Gastroesophageal sphincter (tissue), 3 donors: Measurements from ENCODE around the gene CD9.

Experiments
- POLR2A ChIP-seq, 2 donors: fragments of 450-650 bp; IDR thresholded peaks; one replicate each; pipeline ENCODE4 v1.6.1; 2017; ENCODE audit warnings: antibody characterized with exemption in 2 of 2, mild to moderate bottlenecking in 2 of 2, moderate library complexity in 1 of 2
- POLR2AphosphoS5 ChIP-seq: sonication (generic); formaldehyde crosslinking; IDR thresholded peaks from one replicate; pipeline ENCODE4 v1.6.1; 2017; ENCODE audit warnings: antibody characterized with exemption
- TF ChIP-seq, protein P1 (sequence below), 4 experiments: fragments of 200-600 bp in 2 of 4; fragments of 450-650 bp in 2 of 4; sonication (generic) in 1 of 4; IDR thresholded peaks; one replicate each; pipeline ENCODE4 v1.5.1; 2017 to 2019; ENCODE audit warnings: antibody characterized with exemption in 4 of 4, mild to moderate bottlenecking in 2 of 4, moderate library complexity in 2 of 4

DNA sequence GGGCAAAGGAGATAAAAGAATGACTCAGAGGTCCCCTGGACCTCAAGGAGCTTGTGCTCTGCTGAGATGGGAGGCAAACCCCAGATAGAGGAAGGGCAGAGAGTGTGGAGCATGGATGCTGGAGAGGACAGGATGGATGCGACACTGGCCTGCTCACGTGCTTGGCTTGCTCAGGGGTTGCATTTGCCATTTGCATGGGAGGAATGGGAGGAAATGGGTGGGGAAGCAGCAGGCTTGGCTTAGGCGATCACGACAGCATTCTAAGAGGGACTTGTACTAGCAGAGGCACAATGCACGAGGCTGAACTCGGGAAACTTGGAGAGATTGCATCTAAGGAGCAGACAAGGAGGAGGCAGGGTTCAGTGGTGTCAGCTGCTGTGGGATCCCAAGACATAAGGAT is 19.8 kb downstream of the CD9 start:
- TF ChIP-seq, protein P1, sequence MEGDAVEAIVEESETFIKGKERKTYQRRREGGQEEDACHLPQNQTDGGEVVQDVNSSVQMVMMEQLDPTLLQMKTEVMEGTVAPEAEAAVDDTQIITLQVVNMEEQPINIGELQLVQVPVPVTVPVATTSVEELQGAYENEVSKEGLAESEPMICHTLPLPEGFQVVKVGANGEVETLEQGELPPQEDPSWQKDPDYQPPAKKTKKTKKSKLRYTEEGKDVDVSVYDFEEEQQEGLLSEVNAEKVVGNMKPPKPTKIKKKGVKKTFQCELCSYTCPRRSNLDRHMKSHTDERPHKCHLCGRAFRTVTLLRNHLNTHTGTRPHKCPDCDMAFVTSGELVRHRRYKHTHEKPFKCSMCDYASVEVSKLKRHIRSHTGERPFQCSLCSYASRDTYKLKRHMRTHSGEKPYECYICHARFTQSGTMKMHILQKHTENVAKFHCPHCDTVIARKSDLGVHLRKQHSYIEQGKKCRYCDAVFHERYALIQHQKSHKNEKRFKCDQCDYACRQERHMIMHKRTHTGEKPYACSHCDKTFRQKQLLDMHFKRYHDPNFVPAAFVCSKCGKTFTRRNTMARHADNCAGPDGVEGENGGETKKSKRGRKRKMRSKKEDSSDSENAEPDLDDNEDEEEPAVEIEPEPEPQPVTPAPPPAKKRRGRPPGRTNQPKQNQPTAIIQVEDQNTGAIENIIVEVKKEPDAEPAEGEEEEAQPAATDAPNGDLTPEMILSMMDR (IDR thresholded peaks at IDR 0.05), result no peak
- TF ChIP-seq POLR2AphosphoS5 (no peak), POLR2A (IDR thresholded peaks at IDR 0.05) (no peak)
